ENCODE data around the gene AGPAT1.

Gene AGPAT1

DNA sequence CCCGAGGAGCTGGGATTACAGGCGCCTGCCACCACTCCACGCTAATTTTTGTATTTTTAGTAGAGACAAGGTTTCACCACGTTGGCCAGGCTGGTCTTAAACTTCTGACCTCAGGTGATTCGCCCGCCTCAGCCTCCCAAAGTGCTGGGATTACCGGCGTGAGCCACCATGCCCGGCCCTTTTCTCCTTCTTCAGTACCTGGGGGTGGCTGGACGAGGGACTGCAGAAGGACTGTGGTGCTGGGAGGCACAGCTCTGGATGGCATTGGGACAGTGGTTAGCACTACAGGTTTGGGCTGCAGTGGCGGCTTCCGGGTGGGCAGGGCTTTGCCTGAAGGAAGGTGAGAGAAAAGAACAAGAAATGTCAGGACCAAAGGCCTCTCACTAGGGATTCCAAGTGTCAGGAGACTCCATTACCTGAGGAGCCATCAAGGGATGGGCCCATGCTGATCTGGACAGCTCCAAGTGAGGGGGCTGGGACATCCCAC is 55.3 kb downstream of the AGPAT1 start:
- Histone ChIP-seq H3K4me3 (no peak overlapping the region), H3K27ac (no peak overlapping the region)
- TF ChIP-seq CTCF (IDR thresholded peaks at IDR 0.05) = no peak
- DNase-seq (ENCODE audit: low spot score) = no peak

DNA sequence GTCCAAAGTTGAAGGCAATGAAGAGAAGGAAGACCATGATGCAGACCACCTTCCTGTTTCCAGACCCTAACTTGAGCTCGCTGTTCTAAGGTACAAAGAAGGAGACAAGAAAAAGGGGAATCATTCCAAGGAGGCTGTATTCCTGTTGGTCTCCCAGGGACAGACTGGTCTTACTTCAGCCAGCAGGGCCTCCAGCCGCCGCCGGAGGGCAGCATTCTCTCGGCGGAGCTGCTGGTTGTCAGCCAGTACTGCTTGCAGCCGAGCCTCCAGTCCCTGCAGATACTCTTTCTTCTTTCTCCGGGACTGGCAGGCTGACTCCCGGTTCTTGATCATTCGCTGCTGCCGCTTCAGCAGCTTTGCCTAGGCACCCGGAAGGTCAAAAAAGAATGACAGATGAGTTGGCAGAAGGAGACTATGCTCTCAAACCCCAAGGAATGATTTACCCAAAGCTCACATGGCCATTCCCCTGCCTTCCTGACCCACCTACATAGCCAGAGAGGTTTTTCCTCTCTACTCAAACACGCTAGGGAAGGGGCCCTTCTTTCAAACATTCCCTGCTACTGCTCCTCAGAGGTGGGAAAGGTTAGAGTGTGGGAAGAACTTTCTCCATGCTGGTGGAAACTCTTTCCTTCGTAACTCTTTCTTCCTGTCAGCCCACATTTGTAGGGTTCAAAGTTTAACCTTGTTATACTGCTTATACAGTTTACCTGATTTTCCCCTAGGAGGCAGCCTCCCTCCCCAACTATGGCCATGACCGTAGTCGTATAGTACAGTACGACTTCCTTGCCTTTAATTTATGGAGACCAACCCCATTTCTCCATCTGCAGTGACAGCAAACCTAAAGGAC is 56.9 kb downstream of the AGPAT1 start:
- H3K27ac ChIP-seq = peak overlapping the region in 1 of 2 donors; percentile 77
- no peak for DNase-seq (ENCODE audit: low spot score)
- TF ChIP-seq CTCF (IDR thresholded peaks at IDR 0.05) = peak; percentile 73
- no peak overlapping the region for H3K4me3 ChIP-seq

All from coronary artery (tissue), 2 donors.